Activated CD4-positive, alpha-beta T cell treated with anti-CD3 and anti-CD28 coated beads, Interleukin-2, amount 50 U/mL, for 16 hours (primary cell): ENCODE results near the gene RPS27L.

Experiments used
- DNase-seq: peaks from one replicate; pipeline ENCODE4 v3.0.0-alpha.2; 2020

The RPS27L gene

DNA sequence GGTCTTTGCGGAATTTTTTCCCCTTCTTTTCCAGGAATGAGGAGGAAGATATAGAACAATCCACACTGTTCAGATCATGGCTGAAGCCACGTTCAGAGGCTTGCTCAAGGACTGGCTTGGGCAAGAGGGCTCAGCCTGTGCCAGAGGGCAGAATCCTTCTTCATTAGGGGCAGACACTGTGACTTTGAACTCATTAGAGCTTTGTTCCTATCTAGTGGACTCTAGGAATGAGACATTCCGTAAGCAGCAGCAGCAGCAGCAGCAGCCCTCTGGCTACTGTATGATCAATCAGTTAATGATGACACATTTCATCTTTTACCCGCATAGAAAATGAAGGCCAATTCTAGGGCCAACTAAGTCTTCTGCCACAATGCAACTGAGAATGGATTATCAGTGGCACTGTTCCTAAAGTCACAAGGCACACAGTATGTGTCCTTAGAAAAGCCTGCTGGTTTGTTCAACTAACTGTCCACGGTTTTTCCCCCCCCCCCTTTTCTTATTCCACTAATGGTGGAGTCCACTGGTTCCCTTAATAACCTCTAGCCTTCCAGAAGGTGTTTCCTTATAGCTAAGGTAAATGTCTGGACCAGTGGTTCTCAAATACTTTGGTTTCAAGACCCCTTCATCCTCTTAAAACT lies 30.4 kb upstream of the RPS27L start:
- DNase-seq: no peak

DNA sequence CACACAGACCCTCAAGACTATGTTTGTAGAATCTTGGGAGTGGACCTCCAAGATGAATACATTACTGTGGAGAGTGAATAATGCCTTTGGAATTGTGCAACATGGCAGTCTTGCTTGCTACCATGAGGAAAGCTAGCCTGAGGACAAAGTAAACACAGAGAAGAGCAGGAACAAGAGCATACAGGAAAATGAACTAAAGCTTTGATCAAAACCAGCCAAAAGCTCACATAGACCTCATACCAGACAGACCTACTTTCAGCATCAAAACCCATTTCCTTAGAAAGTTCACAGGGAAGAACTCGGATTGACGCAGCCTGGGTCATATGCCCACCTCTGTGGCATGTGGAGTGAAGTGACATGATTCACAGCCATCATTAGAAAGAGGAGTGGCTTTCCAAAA lies 28.8 kb upstream of the RPS27L start:
- no peak for DNase-seq

DNA sequence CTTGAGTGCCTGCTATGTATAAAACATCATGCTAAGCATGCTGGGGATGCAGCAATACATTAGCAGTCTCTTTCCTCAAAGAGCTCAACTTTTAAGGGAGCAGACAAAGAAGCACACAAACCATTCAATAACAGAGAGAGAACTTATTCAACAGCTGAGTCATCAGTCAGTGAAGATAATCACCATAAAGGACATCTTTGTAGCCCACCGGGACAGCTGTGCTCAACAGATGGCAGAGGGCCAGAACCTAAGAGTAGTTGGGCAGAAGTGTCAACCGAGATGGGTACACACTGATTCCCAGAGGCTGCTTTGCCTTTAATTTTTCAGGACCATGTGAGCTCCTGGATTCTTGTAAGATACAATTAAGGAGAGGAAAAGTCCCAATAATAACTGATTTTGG lies 27.9 kb upstream of the RPS27L start:
- DNase-seq: no peak

DNA sequence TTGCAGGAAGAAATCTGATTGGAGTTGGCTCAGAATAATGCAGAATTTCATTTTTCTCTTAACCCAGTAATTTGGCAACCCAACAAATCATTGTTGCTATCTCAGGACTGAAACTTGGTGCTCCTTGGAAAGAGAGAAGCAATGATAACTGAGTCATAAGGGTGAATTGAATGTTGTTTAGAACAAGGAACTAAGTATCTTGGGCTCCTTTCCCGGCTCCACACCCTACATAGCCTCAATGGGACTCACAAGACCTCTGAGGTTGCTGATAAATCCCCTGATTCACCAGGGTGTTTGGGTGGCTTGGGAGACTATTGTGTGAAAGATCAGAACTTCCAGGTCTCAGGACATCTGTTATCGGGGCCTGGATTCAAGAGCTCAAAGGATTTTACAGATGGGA lies 24.4 kb upstream of the RPS27L start:
- no peak for DNase-seq

DNA sequence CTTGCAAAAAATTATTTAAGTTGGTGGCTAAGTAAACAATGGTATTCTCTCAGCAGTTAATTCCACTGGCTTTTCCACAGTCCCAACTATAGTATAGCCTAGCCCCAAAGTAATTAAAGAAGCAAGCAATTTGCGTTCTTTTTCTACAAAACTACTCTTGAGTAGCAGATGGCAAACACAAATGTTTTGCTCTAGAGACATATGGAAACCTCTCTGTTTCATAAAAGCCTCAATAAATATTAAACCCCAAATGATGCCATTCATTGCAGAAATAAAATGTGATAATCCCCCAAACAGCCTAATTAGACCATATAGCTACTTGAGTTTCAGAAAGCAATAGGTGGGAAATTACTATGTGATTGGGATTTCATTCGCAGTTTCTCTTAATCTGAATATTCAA lies 23.5 kb upstream of the RPS27L start:
- no peak for DNase-seq

DNA sequence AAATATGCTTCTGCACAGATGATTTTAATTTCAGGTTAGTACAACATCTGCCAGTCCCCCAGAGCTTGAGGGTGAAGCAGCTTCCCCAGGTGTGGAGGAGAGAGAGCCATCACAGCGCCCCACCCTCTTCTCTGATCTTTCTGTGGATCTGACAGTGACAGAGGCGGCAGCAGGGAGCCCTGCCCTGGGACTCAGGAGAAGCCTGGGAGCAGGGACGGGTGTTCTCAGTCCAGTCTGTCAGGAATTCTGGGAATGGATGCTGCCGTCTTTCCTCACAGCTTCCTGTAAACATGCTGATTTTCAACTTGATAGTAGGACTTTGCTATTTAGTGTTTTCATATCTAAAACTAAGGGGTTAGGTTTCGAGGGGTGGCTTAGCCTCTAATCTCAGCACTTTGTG lies 20.8 kb upstream of the RPS27L start:
- DNase-seq: no peak

DNA sequence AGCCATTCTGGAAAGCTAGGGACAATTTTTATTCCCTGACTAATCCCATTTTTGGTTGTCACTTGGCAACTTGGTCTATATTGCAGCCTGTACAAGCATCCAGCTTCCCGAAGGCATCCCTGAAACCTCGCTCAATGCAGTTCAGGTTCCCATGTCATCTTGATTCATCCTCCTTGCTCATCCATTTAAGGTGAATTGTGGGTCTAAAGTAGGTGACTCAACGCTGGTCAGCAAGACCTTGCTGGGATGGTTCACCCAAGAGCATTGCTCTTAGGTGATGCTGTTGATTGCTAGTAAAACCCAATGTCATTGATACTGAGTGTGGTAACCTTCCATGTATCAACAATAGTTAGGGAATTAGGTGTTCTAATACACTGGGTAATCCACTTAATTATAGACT lies 19.0 kb upstream of the RPS27L start:
- DNase-seq: no peak

DNA sequence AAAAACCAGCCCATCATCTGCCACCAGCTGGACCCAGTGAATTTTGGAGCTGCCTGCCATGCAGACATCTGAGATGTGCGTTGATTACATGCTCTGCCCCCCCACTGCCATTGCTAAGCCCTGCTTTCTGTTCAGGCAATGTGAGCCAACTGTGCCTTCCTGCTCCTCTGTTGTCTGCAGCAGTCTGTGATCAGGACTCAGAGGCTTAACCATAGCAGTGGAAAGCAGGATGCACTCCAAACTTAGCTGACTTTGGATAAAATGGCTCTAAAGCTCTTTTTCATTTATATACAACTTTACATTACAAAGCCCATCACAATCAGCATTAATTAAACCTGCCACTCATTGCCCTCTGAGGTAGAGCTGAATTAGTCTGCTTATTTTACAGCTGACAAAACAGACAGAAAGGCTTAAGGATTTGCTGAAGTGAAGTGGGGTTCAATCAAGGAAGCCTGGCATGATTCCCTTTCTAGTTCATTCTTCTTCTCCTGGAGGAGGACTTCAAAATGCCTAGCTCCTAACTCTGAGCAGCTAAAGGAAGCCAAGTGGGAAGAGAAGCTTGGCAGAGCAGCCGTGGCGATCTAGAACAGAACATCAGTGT lies 15.7 kb upstream of the RPS27L start:
- DNase-seq: no peak

DNA sequence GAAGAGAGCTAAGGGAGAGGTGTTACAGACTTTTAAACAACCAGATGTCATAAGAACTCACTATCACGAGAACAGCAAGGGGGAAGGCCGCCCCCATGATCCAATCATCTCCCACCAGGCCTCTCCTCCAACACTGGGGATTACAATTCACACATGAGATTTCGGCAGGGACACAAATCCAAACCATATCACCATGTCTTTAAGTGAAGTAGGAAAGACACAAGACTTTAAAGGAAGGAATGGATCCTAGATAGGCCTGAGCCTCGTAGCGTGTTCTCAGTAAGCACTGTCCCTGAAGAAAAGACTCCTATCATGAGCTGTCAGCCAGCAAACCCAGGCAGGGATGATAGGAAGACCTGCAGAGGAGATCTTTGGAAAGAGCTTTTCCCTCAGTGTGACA lies 15.1 kb upstream of the RPS27L start:
- DNase-seq: no peak

DNA sequence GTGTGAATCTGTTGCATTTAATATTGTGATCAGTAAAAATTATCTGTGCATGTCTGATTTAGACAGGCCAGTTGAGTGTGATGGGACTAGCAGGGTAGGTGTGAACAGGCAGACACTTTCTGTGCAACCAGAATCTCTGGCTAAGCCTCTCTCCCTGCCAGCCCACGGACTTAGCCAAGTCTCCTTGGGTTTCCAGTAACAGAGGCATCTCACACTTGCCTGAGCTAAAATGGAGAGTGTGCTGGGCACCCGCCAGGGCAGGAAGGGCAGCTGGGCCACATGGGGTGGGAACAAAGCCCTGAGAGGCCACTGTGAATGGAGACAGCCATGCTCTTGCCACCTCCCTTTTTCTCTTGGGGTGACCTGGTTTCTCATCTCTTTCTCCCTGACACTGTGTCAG lies 12.5 kb upstream of the RPS27L start:
- DNase-seq: no peak

DNA sequence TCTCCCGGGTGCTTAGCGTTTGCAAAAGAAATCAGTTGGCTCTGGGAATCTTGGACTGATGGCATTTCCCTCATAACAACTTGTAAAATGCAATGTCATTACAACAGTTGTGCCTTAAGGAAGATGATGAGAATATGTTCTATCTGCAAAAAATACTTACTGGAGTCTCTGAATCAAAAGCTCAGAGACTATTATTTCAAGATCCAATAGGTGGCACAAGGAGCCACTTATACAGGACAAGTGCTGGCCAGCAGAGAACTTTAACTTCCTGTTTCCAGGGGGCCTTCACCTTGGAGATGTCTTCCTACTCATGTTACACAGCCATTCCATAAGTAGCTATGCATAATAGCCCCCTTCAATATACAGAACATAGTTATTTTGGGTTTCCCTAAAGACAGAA lies 8.9 kb upstream of the RPS27L start:
- no peak for DNase-seq

DNA sequence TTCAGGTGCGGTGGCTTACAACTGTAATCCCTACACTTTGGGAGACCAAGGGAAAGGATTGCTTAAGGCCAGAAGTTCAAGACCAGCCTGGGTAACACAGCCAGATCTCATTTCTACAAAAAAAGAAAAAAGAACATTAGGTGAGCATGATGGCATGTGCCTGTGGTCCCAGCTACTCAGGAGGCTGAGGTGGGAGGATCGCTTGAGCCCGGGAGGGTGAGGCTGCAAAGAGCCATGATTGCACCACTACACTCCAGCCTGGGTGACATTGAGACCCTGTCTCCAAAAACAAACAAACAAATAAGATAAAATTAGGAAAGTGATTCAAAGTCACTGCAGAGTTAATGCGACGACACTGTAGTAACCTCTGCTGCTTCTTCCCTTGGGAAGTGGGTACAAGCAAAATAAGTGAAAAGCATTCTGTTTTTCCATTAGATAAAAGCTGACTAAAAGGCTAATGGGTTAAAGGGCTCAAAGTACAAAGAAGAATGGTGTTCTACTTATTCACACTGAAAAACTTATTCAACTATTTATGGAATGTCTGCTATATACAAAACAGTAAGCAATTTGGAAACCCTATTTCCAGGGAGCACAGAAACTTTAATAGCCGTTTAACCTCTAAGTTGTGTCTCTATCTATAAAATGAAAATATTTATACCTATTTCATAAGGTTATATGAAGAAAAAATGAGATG lies 8.0 kb upstream of the RPS27L start:
- no peak for DNase-seq

DNA sequence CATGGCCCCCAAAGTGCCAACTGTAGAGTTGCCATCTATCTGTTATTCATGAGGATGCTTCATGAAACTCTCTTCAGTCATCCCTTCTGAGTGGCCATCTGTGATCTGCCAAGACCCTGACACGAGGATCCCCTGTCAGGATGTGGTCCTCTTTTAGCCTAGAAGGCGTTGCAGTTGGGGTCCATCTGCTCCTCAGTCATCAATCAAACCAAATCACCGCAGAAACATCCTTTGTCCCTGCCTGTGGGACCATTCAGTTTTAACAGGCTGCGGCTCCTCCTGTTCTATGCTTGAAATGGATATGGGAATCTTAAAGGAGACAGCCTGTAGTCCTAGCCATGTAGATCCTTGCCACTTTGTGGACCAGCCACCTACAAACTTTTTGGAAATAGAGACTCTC lies 5.9 kb upstream of the RPS27L start:
- no peak for DNase-seq

DNA sequence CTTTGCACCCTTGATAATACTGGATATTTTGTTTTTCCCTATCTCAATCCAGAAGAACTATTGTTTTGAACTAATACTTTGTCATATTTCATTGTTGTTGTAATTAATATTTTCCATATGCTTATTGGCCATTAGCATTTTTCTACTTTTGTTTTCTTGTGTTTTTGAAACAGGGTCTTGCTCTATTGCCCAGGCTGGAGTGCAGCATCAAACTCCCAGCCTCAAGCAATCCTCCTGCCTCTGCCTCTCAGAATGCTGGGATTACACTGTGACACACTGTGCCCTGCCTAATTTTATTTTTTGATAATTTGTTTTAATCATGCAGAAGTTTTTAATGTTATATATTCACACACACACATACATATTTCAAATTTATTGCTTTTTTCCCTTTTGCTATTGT lies 3.4 kb upstream of the RPS27L start:
- DNase-seq: no peak

DNA sequence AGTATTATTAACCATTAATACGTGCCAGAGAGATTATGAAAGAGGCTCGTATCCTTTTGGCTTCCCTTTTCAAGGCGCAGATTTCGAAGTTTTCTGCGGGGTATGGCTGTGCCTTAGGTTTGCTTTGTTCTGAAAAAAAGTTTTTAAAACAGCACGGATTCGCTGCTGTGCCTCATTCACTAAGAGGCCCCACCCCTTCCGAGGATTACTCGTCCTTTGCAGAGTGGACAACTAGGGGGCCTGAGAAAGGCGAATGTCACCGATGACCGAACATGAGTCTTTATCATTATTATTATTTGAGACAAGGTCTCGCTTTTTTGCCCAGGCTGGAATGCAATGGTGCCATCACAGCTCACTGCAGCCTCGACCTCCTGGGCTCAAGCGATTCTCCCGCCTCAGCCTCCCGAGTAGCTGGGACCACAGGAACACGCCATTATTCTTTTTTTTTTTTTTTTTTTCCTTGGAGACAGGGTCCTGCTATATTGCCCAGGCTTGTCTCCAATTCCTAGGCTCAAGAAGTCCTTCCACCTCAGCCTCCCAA lies 684 bp upstream of the RPS27L start:
- peak; percentile 33 for DNase-seq

DNA sequence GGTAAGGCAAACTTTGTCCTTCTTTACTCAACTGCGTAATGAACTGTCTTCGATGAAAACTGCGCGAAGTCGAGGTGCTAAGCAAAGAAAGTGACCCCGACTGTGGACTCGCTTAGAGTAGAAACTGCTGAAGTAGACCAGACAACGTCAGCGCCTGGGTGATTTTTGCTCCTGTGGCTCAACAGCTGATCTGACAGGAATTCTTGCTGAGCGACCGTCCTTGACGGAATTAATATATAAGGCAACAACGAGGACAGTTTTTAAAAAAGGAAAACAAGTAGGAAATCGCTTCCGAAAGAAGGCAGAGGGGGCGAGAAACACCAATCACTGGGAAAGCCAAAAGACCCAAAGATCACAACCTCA lies 541 bp downstream of the RPS27L start:
- no peak for DNase-seq

DNA sequence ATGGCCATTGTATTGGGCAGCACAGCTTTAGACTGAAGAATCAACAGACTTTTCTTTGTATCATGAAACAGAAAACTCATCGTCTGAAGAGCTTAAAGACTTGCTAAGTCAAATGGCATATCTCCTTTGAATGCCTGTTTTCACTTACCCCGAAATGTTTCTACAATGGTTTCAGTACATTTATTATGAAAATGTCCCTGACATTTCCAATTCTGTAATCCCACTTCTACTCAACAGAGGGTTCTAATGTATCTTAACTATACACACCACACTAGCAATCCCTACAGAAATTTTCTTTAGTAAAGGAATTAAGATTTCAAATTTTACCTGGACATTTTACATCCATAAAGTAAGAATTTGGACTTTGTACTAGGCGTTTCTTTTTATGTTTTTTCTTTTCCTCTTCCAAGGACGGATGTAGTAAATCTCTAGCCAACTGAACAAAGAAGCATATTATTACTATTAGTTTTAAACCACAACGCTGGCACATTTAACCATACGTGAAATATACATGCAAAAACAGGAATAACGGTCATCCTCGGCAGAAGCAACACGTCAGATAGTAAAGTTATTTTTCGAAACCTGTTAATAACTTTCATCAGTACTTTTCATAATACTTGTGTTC lies 1.1 kb downstream of the RPS27L start:
- DNase-seq: no peak

DNA sequence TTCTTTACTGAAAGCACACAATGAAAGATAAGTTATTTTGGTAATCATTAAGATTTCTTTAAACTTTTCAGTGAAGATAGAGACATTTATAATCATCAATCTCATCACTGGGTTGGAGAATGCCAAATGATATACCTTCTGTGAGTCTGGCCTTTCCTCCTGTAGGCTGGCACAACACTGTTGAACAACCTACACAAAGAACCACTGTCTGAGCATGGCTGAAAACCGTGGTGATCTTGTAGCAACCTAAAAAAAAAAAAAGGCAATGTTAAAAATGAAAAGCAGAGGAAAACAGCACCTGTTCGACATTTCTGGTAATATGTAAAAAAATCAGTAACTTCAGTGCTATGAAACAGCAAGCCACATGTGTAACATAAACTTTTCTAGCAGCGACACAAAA lies 1.8 kb downstream of the RPS27L start:
- no peak for DNase-seq

DNA sequence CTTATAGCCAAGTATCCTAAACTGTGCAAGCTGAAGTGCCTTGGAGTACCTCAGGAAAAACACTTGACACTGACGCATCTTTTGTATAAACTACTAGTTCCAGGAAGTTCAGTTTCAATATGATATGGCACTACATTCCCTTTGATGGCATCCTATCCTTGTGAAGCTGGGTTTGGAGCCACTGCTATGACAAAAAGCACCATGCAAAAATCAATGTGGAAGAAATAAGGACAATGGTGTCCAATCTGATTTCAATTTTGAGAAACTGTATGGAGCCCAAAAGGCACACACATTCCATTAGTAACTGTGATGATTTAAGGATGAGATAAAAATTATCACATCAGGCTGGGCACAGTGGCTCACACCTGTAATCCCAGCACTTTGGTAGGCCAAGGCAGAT lies 5.6 kb downstream of the RPS27L start:
- DNase-seq: no peak

DNA sequence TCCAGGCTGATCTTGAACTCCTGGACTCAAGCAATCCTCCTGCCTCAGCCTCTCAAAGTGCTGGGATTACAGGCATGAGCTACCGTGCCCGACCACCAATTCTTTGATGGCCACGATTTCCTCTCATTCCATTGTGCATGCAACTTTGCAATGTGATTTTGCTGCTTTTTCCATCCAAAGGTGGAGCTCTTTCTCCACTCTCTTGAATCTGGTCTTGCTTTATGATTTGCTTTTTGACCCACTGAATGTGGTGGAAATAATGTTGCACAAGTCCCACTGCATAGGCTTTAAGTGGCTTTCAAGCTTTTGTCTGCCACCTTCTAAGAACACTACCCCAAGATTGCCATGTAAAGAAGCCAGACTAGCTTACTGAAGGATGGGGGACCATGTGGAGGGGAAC lies 10.6 kb downstream of the RPS27L start:
- no peak for DNase-seq

DNA sequence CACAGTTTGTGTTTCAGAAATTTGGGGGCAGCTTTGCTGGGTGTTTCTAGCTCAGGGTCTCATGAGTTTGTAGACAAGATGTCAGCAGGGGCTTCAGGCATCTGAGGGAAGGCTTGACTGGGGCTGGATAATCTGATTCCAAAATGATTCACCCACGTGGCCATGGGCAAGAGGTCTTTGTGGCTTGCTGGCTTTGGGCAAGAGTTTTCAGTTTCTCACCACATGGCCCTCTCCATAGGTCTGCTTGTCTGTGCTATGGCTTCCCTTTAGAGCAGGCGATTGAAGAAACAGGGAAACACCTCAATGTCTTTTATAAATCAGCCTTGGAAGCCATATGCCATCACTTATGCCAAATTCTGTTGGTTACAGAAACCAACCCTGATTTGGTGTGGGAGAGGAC lies 11.9 kb downstream of the RPS27L start:
- DNase-seq: no peak

DNA sequence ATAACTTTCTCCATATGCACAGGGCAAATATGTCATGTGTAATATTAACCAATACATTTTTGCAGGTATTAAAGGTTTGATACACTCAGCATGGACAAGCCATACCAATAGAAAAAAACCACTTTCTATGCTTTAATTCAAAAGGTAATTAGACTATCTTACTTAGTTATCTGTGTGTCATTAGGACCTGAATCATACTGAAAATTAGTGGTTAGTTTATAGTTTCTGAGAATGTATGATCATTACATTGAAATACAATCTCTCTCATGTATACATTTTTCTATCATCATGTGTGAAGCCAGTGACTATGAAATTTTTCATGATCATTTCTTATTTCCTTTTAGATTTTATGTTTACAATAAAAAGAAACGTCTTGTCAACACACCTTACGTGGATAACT lies 16.3 kb downstream of the RPS27L start:
- DNase-seq: no peak

DNA sequence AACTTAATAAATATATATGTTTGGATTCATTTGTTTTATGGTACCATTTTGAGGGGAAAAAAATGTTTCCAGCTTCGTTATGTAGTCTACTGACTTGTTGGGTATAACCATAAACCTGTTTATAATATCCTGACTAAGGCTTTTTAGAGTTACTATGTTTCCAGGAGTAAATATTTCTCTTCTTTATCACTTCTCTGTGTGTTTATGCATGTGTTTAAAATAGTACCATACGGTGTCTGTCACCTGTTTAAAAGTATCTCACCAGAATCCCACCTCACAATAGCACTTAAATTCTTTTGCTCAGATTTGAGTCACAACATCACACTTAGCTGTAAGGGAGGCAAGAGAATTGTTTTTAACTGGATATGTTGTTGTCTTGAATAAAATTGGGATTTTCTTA lies 20.5 kb downstream of the RPS27L start:
- DNase-seq: no peak

DNA sequence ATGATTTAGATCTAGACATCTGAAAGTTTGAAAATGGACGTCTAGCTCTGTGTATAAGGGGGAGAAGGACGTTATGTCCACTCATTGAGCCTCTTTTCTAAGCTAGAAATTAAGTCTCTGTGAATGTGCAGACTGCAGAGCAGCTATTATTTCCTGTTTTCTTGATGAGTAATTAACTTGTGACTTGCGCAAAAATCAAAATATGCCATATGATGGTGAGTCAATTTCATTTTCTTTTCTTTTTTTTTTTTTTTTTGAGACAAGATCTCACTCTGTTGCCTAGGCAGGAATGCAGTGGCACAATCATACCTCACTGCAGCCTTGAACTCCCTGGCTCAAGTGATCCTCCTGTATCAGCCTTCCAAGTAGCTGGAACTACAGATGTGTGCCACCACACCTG lies 21.5 kb downstream of the RPS27L start:
- DNase-seq: peak; percentile 30
